ENCODE measurements around the gene NCOA3. TPM values are rescaled to one million over a fixed set of nuclear protein-coding genes. Genes with fewer than 3 reads are reported as not detected.
"Not testable (repeated sequence)": the region's sequence is repeated elsewhere in the genome, so short reads cannot be mapped to it uniquely, and the experiment has no call there.

The NCOA3 gene
- total RNA-seq, 1 experiment from 2014 or later: 23.3 TPM

DNA sequence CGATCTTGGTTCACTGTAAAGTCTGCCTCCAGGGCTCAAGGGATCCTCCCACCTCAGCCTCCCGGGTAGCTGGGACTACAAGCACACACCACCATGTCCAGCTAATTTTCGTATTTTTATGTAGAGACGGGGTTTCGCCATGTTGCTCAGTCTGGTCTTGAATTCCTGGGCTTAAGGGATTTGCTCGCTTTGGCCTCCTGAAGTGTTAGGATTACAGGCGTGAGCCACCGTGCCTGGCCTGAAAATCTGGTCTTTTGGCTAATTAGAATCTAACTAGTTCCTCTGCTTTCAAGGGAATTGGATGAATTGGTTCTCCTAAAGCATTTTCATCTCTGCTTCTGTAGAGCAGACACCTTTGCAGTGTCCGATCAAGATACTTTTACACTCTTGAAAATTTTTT, 51.3 kb downstream of the NCOA3 start:
- no peak overlapping the region for H2AFZ ChIP-seq (ENCODE audit: low read length)
- Mint-ChIP-seq H3K4me1 (peaks cover 37 to 42% of the 10 kb centered on the region in 2 experiments), H3K36me3 (ENCODE audit: insufficient read depth in 1 of 3, low read depth in 3 of 3) (peaks cover 3 to 8% (median 4%) of the 10 kb centered on the region in 3 experiments; a peak in 6 of 7 replicates), H3K27ac (peak overlapping the region in 2 of 3 experiments; percentile 28 to 65; a peak in 2 of 7 replicates), H3K4me3 (no peak overlapping the region), H3K27me3 (ENCODE audit: low read depth) (no peaks in the 10 kb centered on the region), H3K9me3 (peaks cover 0 to 4% of the 10 kb centered on the region in 2 experiments; a peak in 4 of 5 replicates)
- peaks cover 5% of the 10 kb centered on the region for H3K79me1 ChIP-seq (ENCODE audit: insufficient read depth, low read depth, low read length, poor library complexity, severe bottlenecking)
- H3K56ac ChIP-seq (ENCODE audit: insufficient read length, low read depth, low read length): no peak overlapping the region
- H3K23ac ChIP-seq (ENCODE audit: insufficient read length, low read depth, low read length): no peak overlapping the region
- no peak overlapping the region for H3K18ac ChIP-seq (ENCODE audit: insufficient read length, low read depth, low read length)
- H3K4ac ChIP-seq (ENCODE audit: low read depth, low read length): no peak overlapping the region
- no peak overlapping the region for H3K9ac ChIP-seq (ENCODE audit: extremely low read depth, insufficient read length, low read length)
- TF ChIP-seq, protein P1, sequence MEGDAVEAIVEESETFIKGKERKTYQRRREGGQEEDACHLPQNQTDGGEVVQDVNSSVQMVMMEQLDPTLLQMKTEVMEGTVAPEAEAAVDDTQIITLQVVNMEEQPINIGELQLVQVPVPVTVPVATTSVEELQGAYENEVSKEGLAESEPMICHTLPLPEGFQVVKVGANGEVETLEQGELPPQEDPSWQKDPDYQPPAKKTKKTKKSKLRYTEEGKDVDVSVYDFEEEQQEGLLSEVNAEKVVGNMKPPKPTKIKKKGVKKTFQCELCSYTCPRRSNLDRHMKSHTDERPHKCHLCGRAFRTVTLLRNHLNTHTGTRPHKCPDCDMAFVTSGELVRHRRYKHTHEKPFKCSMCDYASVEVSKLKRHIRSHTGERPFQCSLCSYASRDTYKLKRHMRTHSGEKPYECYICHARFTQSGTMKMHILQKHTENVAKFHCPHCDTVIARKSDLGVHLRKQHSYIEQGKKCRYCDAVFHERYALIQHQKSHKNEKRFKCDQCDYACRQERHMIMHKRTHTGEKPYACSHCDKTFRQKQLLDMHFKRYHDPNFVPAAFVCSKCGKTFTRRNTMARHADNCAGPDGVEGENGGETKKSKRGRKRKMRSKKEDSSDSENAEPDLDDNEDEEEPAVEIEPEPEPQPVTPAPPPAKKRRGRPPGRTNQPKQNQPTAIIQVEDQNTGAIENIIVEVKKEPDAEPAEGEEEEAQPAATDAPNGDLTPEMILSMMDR (conservative IDR thresholded peaks at IDR 0.05): no peak
- no peak overlapping the region for H2AK5ac ChIP-seq (ENCODE audit: insufficient read length, low read length)
- no peaks in the 10 kb centered on the region for H3K27me3 ChIP-seq (ENCODE audit: insufficient read depth, low read length)
- H3K4me1 ChIP-seq (ENCODE audit: insufficient read depth, low read length): peaks cover 4% of the 10 kb centered on the region
- no peaks in the 10 kb centered on the region for H4K20me1 ChIP-seq (ENCODE audit: control insufficient read depth, insufficient read depth, insufficient read length)
- WGBS (ENCODE audit: extremely low coverage, insufficient read length, low lambda C conversion rate): no CpG with 5 or more reads among the region's 9 CpGs
- no peak overlapping the region for H2BK20ac ChIP-seq (ENCODE audit: low read depth, low read length, poor library complexity, severe bottlenecking)
- no peaks in the 10 kb centered on the region for H3K79me2 ChIP-seq (ENCODE audit: insufficient read depth, low read length)
- no peak for DNase-seq
- no peak overlapping the region for H3K4me2 ChIP-seq (ENCODE audit: insufficient read depth, insufficient read length, low read length)
- H3K27ac ChIP-seq (ENCODE audit: insufficient read length, low read depth, low read length): no peak overlapping the region
- H4K91ac ChIP-seq (ENCODE audit: insufficient read length, low read depth, low read length): no peak overlapping the region
- H4K8ac ChIP-seq (replicated peaks; ENCODE audit: insufficient read length, low read depth, low read length): no peak overlapping the region
- no peaks in the 10 kb centered on the region for H3K9me3 ChIP-seq (ENCODE audit: control insufficient read depth, low read depth, low read length)
- no peak overlapping the region for H4K5ac ChIP-seq (ENCODE audit: insufficient read length, low read depth, low read length)
- no peak overlapping the region for H2BK120ac ChIP-seq (ENCODE audit: low read depth, low read length, poor library complexity, severe bottlenecking)
- no peak overlapping the region for H2BK12ac ChIP-seq (ENCODE audit: insufficient read length, low read depth, low read length)
- H2BK5ac ChIP-seq (ENCODE audit: insufficient read length, low read length): no peak overlapping the region
- no peak overlapping the region for H3T11ph ChIP-seq (ENCODE audit: low read length)
- no peaks in the 10 kb centered on the region for H3K23me2 ChIP-seq (ENCODE audit: insufficient read length, low read depth, low read length, poor library complexity, severe bottlenecking)
- H2BK15ac ChIP-seq (ENCODE audit: low read depth, low read length): no peak overlapping the region
- H3K14ac ChIP-seq (ENCODE audit: insufficient read depth, low read length): no peak overlapping the region

DNA sequence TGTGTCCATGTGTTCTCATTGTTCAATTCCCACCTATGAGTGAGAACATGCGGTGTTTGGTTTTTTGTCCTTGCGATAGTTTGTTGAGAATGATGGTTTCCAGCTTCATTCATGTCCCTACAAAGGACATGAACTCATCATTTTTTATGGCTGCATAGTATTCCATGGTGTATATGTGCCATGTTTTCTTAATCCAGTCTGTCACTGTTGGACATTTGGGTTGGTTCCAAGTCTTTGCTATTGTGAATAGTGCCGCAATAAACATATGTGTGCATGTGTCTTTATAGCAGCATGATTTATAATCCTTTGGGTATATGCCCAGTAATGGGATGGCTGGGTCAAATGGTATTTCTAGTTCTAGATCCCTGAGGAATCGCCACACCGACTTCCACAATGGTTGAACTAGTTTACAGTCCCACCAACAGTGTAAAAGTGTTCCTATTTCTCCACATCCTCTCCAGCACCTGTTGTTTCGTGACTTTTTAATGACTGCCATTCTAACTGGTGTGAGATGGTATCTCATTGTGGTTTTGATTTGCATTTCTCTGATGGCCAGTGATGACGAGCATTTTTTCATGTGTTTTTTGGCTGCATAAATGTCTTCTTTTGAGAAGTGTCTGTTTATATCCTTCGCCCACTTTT, 52.0 kb downstream of the NCOA3 start:
- not testable (repeated sequence) for H3K4me2 ChIP-seq (ENCODE audit: insufficient read depth, insufficient read length, low read length); H3K9me3 Mint-ChIP-seq; H3K27me3 ChIP-seq (ENCODE audit: insufficient read depth, low read length); H3K4ac ChIP-seq (ENCODE audit: low read depth, low read length); H3K79me1 ChIP-seq (ENCODE audit: insufficient read depth, low read depth, low read length, poor library complexity, severe bottlenecking); H3K27ac Mint-ChIP-seq; DNase-seq; H4K8ac ChIP-seq (replicated peaks; ENCODE audit: insufficient read length, low read depth, low read length); H2BK15ac ChIP-seq (ENCODE audit: low read depth, low read length); H3K14ac ChIP-seq (ENCODE audit: insufficient read depth, low read length); H2AK5ac ChIP-seq (ENCODE audit: insufficient read length, low read length); H3K23me2 ChIP-seq (ENCODE audit: insufficient read length, low read depth, low read length, poor library complexity, severe bottlenecking); H2BK12ac ChIP-seq (ENCODE audit: insufficient read length, low read depth, low read length); H2BK20ac ChIP-seq (ENCODE audit: low read depth, low read length, poor library complexity, severe bottlenecking); H4K91ac ChIP-seq (ENCODE audit: insufficient read length, low read depth, low read length); H3K9me3 ChIP-seq (ENCODE audit: control insufficient read depth, low read depth, low read length); H2BK5ac ChIP-seq (ENCODE audit: insufficient read length, low read length); H3K27ac ChIP-seq (ENCODE audit: insufficient read length, low read depth, low read length); H3K36me3 Mint-ChIP-seq (ENCODE audit: insufficient read depth in 1 of 3, low read depth in 3 of 3); H3K9ac ChIP-seq (ENCODE audit: extremely low read depth, insufficient read length, low read length); H4K20me1 ChIP-seq (ENCODE audit: control insufficient read depth, insufficient read depth, insufficient read length); H3K56ac ChIP-seq (ENCODE audit: insufficient read length, low read depth, low read length); H3K4me3 Mint-ChIP-seq; H3T11ph ChIP-seq (ENCODE audit: low read length); H4K5ac ChIP-seq (ENCODE audit: insufficient read length, low read depth, low read length); H2BK120ac ChIP-seq (ENCODE audit: low read depth, low read length, poor library complexity, severe bottlenecking); H3K4me1 ChIP-seq (ENCODE audit: insufficient read depth, low read length); H2AFZ ChIP-seq (ENCODE audit: low read length); H3K18ac ChIP-seq (ENCODE audit: insufficient read length, low read depth, low read length); H3K27me3 Mint-ChIP-seq (ENCODE audit: low read depth); H3K23ac ChIP-seq (ENCODE audit: insufficient read length, low read depth, low read length); H3K79me2 ChIP-seq (ENCODE audit: insufficient read depth, low read length)
- H3K4me1 Mint-ChIP-seq: peaks cover 43 to 48% of the 10 kb centered on the region in 2 experiments
- no CpG with 5 or more reads among the region's 8 CpGs for WGBS (ENCODE audit: extremely low coverage, insufficient read length, low lambda C conversion rate)

Measured in H9 (cell line).